SK-N-SH (cell line): Measurements from ENCODE around the gene STARD8. TPM values are rescaled to one million over a fixed set of nuclear protein-coding genes. Genes with fewer than 3 reads are reported as not detected.

Experiments
- CTCF ChIA-PET: fragments of 300-600, 350-600 bp; formaldehyde crosslinking; extraction: SDS; loops from one replicate; lab custom pipeline; 2021; lab: Yijun Ruan, JAX
- POLR2A ChIA-PET: fragments of 350-600 bp; sonication (Branson Sonifier 250); formaldehyde crosslinking; extraction: SDS; loops from one replicate; lab custom pipeline; 2020; ENCODE audit warnings: antibody characterized with exemption, inconsistent platforms; lab: Yijun Ruan, JAX
- DNase-seq: peaks from one replicate; pipeline ENCODE4 v3.0.0; 2012
- H2AFZ ChIP-seq: fragments of 200-600 bp; sonication (generic); 2 replicates; pipeline ENCODE4 v1.8.1; 2016; ENCODE audit warnings: antibody characterized with exemption, mild to moderate bottlenecking, low read depth
- H3F3A ChIP-seq: fragments of 200-600 bp; sonication (generic); replicated peaks from 2 replicates; pipeline ENCODE3; 2016; ENCODE audit warnings: antibody characterized with exemption, mild to moderate bottlenecking; ENCODE audit not compliant: insufficient read depth
- H3K27ac ChIP-seq, 2 experiments: fragments of 200-500 bp in 1 of 2; fragments of 200-600 bp in 1 of 2; sonication (Bioruptor generic) in 1 of 2; sonication (generic), shearing (Covaris generic) in 1 of 2; 2 replicates each; pipeline versions ENCODE4 v1.5.1 to v1.6.1; 2014 to 2016; ENCODE audit warnings: low read depth in 2 of 2, inconsistent platforms in 1 of 2, low read length in 1 of 2, mild to moderate bottlenecking in 1 of 2, mixed read lengths in 1 of 2
- H3K27me3 ChIP-seq: fragments of 200-600 bp; sonication (generic), shearing (Covaris generic); 2 replicates; pipeline ENCODE4 v1.6.1; 2016; ENCODE audit warnings: mixed run types; ENCODE audit not compliant: insufficient read depth
- H3K36me3 ChIP-seq, 2 experiments: fragments of 200-500 bp in 1 of 2; fragments of 200-600 bp in 1 of 2; sonication (Bioruptor generic) in 1 of 2; sonication (generic) in 1 of 2; replicated peaks in 1 of 2; 2 replicates each; pipeline versions ENCODE3 to v1.5.1; 2014 to 2016; ENCODE audit warnings: low read length in 1 of 2, mild to moderate bottlenecking in 1 of 2; ENCODE audit not compliant: insufficient read depth in 2 of 2, control insufficient read depth in 1 of 2
- H3K4me1 ChIP-seq, 2 experiments: fragments of 200-500 bp in 1 of 2; fragments of 200-600 bp in 1 of 2; sonication (Bioruptor generic) in 1 of 2; sonication (generic), shearing (Covaris generic) in 1 of 2; 2 replicates each; pipeline versions ENCODE4 v1.5.1 to v1.6.1; 2014 to 2016; ENCODE audit warnings: low read depth in 1 of 2, low read length in 1 of 2, mixed run types in 1 of 2; ENCODE audit not compliant: insufficient read depth in 2 of 2, control insufficient read depth in 1 of 2
- H3K4me2 ChIP-seq: fragments of 200-600 bp; sonication (generic), shearing (Covaris generic); 2 replicates; pipeline ENCODE4 v1.6.1; 2017; ENCODE audit warnings: mixed run types
- H3K4me3 ChIP-seq, 2 experiments: fragments of 200-500 bp in 1 of 2; fragments of 200-600 bp in 1 of 2; sonication (Bioruptor generic) in 1 of 2; sonication (generic), shearing (Covaris generic) in 1 of 2; 2 replicates each; pipeline versions ENCODE4 v1.5.1 to v1.8.1; 2014 to 2016; ENCODE audit warnings: low read depth in 2 of 2, inconsistent platforms in 1 of 2, low read length in 1 of 2, mild to moderate bottlenecking in 1 of 2, mixed read lengths in 1 of 2, moderate library complexity in 1 of 2
- H3K79me2 ChIP-seq: fragments of 200-600 bp; sonication (generic); 2 replicates; pipeline ENCODE4 v1.8.1; 2017; ENCODE audit warnings: mild to moderate bottlenecking; ENCODE audit not compliant: insufficient read depth
- H3K9ac ChIP-seq: fragments of 200-600 bp; sonication (generic); 2 replicates; pipeline ENCODE4 v1.6.1; 2017; ENCODE audit warnings: mixed run types
- H3K9me2 ChIP-seq: fragments of 200-600 bp; sonication (generic); 2 replicates; pipeline ENCODE4 v1.6.1; 2017; ENCODE audit warnings: mixed run types
- H3K9me3 ChIP-seq: fragments of 200-600 bp; sonication (generic); 2 replicates; pipeline ENCODE4 v1.6.1; 2017; ENCODE audit warnings: mixed run types, mild to moderate bottlenecking, moderate library complexity
- H4K20me1 ChIP-seq: fragments of 200-600 bp; sonication (generic); 2 replicates; pipeline ENCODE4 v1.6.1; 2017; ENCODE audit warnings: mild to moderate bottlenecking, mixed run types; ENCODE audit not compliant: insufficient read depth
- CHD2 ChIP-seq: fragments of 150-350 bp; IDR thresholded peaks from 2 replicates; pipeline ENCODE4 v1.6.1; 2018; ENCODE audit warnings: low read length; ENCODE audit not compliant: partially characterized antibody
- ELF1 ChIP-seq: IDR thresholded peaks from 2 replicates; pipeline ENCODE4 v1.4.0; 2012
- EP300 ChIP-seq, 2 experiments: IDR thresholded peaks; 2 replicates each; pipeline versions ENCODE4 v1.4.0 to v1.6.1; 2012; ENCODE audit warnings: borderline replicate concordance in 1 of 2, low read depth in 1 of 2, low read length in 1 of 2
- FOXJ3 ChIP-seq: sonication (generic); formaldehyde crosslinking; IDR thresholded peaks from 2 replicates; pipeline ENCODE4 v1.5.1; 2020; ENCODE audit warnings: mild to moderate bottlenecking, missing genetic modification reagents
- JUND ChIP-seq: IDR thresholded peaks from 2 replicates; pipeline ENCODE4 v1.4.0; 2012
- MEF2A ChIP-seq: IDR thresholded peaks from 2 replicates; pipeline ENCODE4 v1.4.0; 2012; ENCODE audit warnings: low read depth, borderline replicate concordance
- NFIC ChIP-seq: IDR thresholded peaks from 2 replicates; pipeline ENCODE4 v1.4.0; 2012; ENCODE audit warnings: borderline replicate concordance
- PBX3 ChIP-seq: IDR thresholded peaks from 2 replicates; pipeline ENCODE4; 2012
- POLR2AphosphoS5 ChIP-seq: IDR thresholded peaks from 2 replicates; pipeline ENCODE4 v1.6.1; 2012; ENCODE audit warnings: low read depth, low read length
- REST ChIP-seq: IDR thresholded peaks from 2 replicates; pipeline ENCODE4 v1.6.1; 2012; ENCODE audit warnings: mild to moderate bottlenecking, low read depth, low read length, moderate library complexity
- SMC3 ChIP-seq: IDR thresholded peaks from 2 replicates; pipeline ENCODE4 v1.6.1; 2012; ENCODE audit warnings: low read depth, low read length, improper control_type of control experiment
- TCF12 ChIP-seq: IDR thresholded peaks from 2 replicates; pipeline ENCODE4 v1.4.0; 2012
- TEAD4 ChIP-seq: IDR thresholded peaks from 2 replicates; pipeline ENCODE4 v1.4.0; 2012; ENCODE audit warnings: mild to moderate bottlenecking, borderline replicate concordance; ENCODE audit not compliant: insufficient read depth
- USF1 ChIP-seq: IDR thresholded peaks from 2 replicates; pipeline ENCODE4 v1.4.0; 2012; ENCODE audit warnings: low read depth, borderline replicate concordance
- ZBTB33 ChIP-seq: IDR thresholded peaks from 2 replicates; pipeline ENCODE4 v1.4.0; 2012; ENCODE audit warnings: low read depth, borderline replicate concordance
- WGBS: methylation state at CpG from one replicate; pipeline ENCODE4 v1.1.6; 2017; ENCODE audit warnings: low lambda C conversion rate; 5-methylcytosine and 5-hydroxymethylcytosine counted together
- polyA plus RNA-seq, 3 experiments: library from polyadenylated mRNA; depleted of rRNA; stranded (reverse); fragments of >200 nt; gene quantifications; 2 replicates each; pipeline ENCODE4 v1.2.3, GENCODE V29; 2012

The STARD8 gene
- polyA plus RNA-seq, 1 of the 3 experiments (the other 2 are of a cell fraction): 2.6 TPM

GRCh38 chrX:68714856-68715255 lies 67.4 kb downstream of the STARD8 start:
- POLR2A ChIA-PET: no interaction called here

GRCh38 chrX:68717196-68717595 lies 69.7 kb downstream of the STARD8 start:
- 60% methylated on average over 2 of the region's 13 CpGs for WGBS
- no peaks in the 10 kb centered on the region for H4K20me1 ChIP-seq
- no peak overlapping the region for H3K27ac ChIP-seq
- H3K9ac ChIP-seq: no peak overlapping the region
- CTCF ChIA-PET: interaction anchor here (0.8 to 2.0 kb wide), 2 partner anchors 16 to 520 kb away, joined by 3 to 8 read pairs; no protein-coding TSS in a partner anchor
- H3K9me3 ChIP-seq: no peaks in the 10 kb centered on the region
- no peaks in the 10 kb centered on the region for H3K36me3 ChIP-seq
- no peak for DNase-seq
- H2AFZ ChIP-seq: no peak overlapping the region
- no peaks in the 10 kb centered on the region for H3K9me2 ChIP-seq
- H3K4me2 ChIP-seq: no peak overlapping the region
- no peaks in the 10 kb centered on the region for H3F3A ChIP-seq
- no peaks in the 10 kb centered on the region for H3K4me1 ChIP-seq
- H3K4me3 ChIP-seq: no peak overlapping the region
- TF ChIP-seq POLR2AphosphoS5: no peak
- TF ChIP-seq ELF1: no peak
- TF ChIP-seq TCF12: no peak
- no peak for TF ChIP-seq NFIC
- no peak for TF ChIP-seq REST
- TF ChIP-seq SMC3: no peak
- TF ChIP-seq CHD2: no peak
- no peak for TF ChIP-seq FOXJ3 (CRISPR knock-in tag)
- TF ChIP-seq USF1: no peak
- TF ChIP-seq TEAD4: no peak
- POLR2A ChIA-PET: no interaction called here
- H3K27me3 ChIP-seq: no peaks in the 10 kb centered on the region; the same call in 1 of the 2 replicates
- H3K79me2 ChIP-seq: no peaks in the 10 kb centered on the region

More at GRCh38 chrX:68714856-68715255, 67.4 kb downstream of the STARD8 start:
- H3K9me2 ChIP-seq: no peaks in the 10 kb centered on the region
- no peaks in the 10 kb centered on the region for H3K79me2 ChIP-seq
- no peak overlapping the region for H2AFZ ChIP-seq
- H3K27ac ChIP-seq: no peak overlapping the region
- no peaks in the 10 kb centered on the region for H3F3A ChIP-seq
- no peaks in the 10 kb centered on the region for H3K9me3 ChIP-seq
- no peak overlapping the region for H3K9ac ChIP-seq
- no peaks in the 10 kb centered on the region for H3K4me1 ChIP-seq
- DNase-seq: no peak
- TF ChIP-seq MEF2A (no peak), ZBTB33 (no peak), USF1 (no peak), JUND (no peak), PBX3 (no peak), EP300 (IDR thresholded peaks at IDR 0.05; ENCODE audit: borderline replicate concordance in 1 of 2, low read depth in 1 of 2, low read length in 1 of 2) (no peak)
- H3K27me3 ChIP-seq: no peaks in the 10 kb centered on the region; the same call in 1 of the 2 replicates
- H4K20me1 ChIP-seq: no peaks in the 10 kb centered on the region
- CTCF ChIA-PET: interaction anchor here (0.9 to 1.0 kb wide), 2 partner anchors 115 to 149 kb away, joined by 3 to 4 read pairs; no protein-coding TSS in a partner anchor
- WGBS: 18% methylated on average over 3 of the region's 3 CpGs
- no peaks in the 10 kb centered on the region for H3K36me3 ChIP-seq
- no peak overlapping the region for H3K4me2 ChIP-seq
- no peak overlapping the region for H3K4me3 ChIP-seq
